ENCODE results near the gene SLC39A6. TPM values are rescaled to one million over a fixed set of nuclear protein-coding genes. Genes with fewer than 3 reads are reported as not detected.
"Not testable (repeated sequence)": the region's sequence is repeated elsewhere in the genome, so short reads cannot be mapped to it uniquely, and the experiment has no call there.

The SLC39A6 gene
- 10 to 100 TPM; 23.8 to 40.9 (median 33.8) TPM for polyA plus RNA-seq

DNA sequence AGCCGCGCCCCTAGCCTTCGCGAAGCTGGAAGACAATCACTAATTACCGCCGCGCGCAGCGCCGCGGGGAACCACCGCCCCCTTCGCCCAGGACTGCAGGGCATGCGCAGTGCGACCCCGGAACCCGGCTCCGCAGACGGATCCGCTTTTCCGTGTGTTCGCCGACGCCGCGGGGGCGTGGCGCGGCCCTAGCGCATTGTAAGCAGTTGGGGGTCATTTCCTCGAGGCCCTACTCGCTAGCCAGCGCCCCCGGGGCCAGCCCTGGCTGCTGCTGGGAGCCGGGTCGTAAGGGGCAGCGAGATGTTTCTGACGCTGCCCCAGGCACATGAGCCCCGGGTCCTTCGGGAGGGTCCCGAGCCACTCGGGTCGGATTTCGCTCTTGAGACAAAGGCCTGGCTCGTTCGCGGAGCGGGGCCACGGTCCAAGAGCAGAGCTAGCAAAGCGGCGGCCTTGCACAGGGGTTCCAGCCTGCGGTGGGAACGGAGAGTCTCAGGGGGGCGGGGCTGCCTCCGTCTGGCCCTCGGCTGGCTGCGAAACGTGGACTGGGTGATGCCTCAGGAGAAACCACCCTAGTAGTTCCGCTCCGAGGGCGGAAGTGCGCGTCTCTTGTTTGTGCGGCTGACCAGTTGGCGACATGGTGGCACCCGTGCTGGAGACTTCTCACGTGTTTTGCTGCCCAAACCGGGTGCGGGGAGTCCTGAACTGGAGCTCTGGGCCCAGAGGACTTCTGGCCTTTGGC is at the start of gene SLC39A6, which contains the start of gene ELP2:
Gene SLC39A6 (minus strand): TSS at position 41 of the 739 bp plus-strand sequence. CDS start 2,333 bp downstream, outside the sequence.
Gene ELP2 (plus strand): TSS at position 600 of the 739 bp plus-strand sequence. CDS start 35 bp downstream, at position 635.
- Mint-ChIP-seq H3K4me1 (peaks cover 47 to 65% of the 10 kb centered on the region in 2 donors), H3K9me3 (no peaks in the 10 kb centered on the region), H3K27ac (peak within 1 kb of the TSS; percentile 93 to 97 (median 96)), H3K27me3 (ENCODE audit: low read depth in 3 of 3) (peaks cover 5 to 17% (median 13%) of the 10 kb centered on the region in 3 donors), H3K36me3 (peaks cover 0 to 8% (median 0%) of the 10 kb centered on the region in 3 donors), H3K4me3 (peak within 1 kb of the TSS; percentile 87 to 97 (median 97))
- DNase-seq = peak; percentile 96 to 97 (median 97)

DNA sequence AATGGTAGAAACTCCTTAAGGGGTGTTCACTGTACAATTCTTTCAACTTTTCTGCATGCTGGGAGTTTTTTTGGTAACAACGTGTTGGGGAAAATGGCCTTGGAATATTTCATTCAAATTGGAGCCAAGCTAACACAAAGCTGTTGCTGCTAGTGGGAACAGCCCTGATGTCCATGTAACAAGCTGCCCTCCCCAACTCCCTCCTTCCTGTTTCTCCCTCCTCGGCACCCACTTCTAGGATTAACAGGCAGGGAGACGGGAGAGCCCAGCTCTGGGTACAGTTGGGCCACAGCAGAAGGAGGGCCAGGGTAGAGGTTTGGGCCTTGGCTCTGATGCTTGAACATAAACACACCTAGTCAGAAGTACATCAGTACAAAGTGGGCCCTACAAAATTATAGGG is 48.8 kb upstream of the SLC39A6 start:
- H3K27ac Mint-ChIP-seq = peak overlapping the region in 1 of 6 donors; percentile 18
- peaks cover 0 to 13% of the 10 kb centered on the region in 2 donors for H3K4me1 Mint-ChIP-seq
- H3K4me3 Mint-ChIP-seq = no peak overlapping the region
- H3K27me3 Mint-ChIP-seq (ENCODE audit: low read depth in 3 of 3) = peaks cover 0 to 2% (median 0%) of the 10 kb centered on the region in 3 donors
- H3K9me3 Mint-ChIP-seq = peaks cover 0 to 1% (median 0%) of the 10 kb centered on the region in 6 donors
- no peak for DNase-seq
- H3K36me3 Mint-ChIP-seq = peaks cover 16 to 46% (median 23%) of the 10 kb centered on the region in 3 donors

- H3K4me3 Mint-ChIP-seq = no peak overlapping the region
- H3K27ac Mint-ChIP-seq = no peak overlapping the region
- peaks cover 20 to 49% (median 27%) of the 10 kb centered on the region in 3 donors for H3K36me3 Mint-ChIP-seq
- H3K27me3 Mint-ChIP-seq (ENCODE audit: low read depth in 3 of 3) = no peaks in the 10 kb centered on the region
- peaks cover 0 to 13% of the 10 kb centered on the region in 2 donors for H3K4me1 Mint-ChIP-seq
- no peak for DNase-seq
- H3K9me3 Mint-ChIP-seq = peaks cover 0 to 1% (median 0%) of the 10 kb centered on the region in 6 donors
Observed at GRCh38 chr18:36176711-36177110, 47.6 kb upstream of the SLC39A6 start.

GRCh38 chr18:36176177-36176584 is 47.0 kb upstream of the SLC39A6 start:
- H3K9me3 Mint-ChIP-seq = peaks cover 0 to 1% (median 0%) of the 10 kb centered on the region in 6 donors
- H3K36me3 Mint-ChIP-seq = peaks cover 20 to 51% (median 27%) of the 10 kb centered on the region in 3 donors
- no peak for DNase-seq
- H3K27me3 Mint-ChIP-seq (ENCODE audit: low read depth in 3 of 3) = no peaks in the 10 kb centered on the region
- peak overlapping the region in 1 of 6 donors; percentile 3 for H3K27ac Mint-ChIP-seq
- H3K4me3 Mint-ChIP-seq = no peak overlapping the region
- H3K4me1 Mint-ChIP-seq = peaks cover 0 to 13% of the 10 kb centered on the region in 2 donors

DNA sequence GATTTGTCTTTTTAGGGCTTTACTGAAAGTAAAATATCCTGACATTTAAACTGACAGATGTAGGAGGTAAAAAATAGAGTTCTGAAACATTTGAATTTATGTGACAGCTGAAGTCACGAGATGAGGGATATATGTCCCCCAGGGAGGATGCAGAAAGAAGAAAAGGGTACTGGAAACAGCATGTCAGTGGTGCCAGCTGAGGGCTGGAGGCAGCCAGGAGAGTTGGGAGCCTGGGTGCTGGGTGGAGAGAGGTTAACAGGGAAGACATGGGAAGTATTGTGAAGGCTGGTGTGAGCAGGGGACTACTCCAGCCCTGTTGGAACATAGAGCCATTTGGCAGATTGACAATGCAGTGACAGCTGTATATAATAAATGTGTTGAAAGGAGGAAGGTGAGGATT is 46.3 kb upstream of the SLC39A6 start:
- Mint-ChIP-seq H3K36me3 (peaks cover 24 to 58% (median 27%) of the 10 kb centered on the region in 3 donors), H3K27ac (peak overlapping the region in 2 of 6 donors; percentile 7 to 32), H3K27me3 (ENCODE audit: low read depth in 3 of 3) (no peaks in the 10 kb centered on the region), H3K4me3 (no peak overlapping the region), H3K9me3 (peaks cover 0 to 1% (median 0%) of the 10 kb centered on the region in 6 donors), H3K4me1 (peaks cover 0 to 13% of the 10 kb centered on the region in 2 donors)
- DNase-seq = no peak

GRCh38 chr18:36169938-36170337 is 40.8 kb upstream of the SLC39A6 start:
- Mint-ChIP-seq H3K4me1 (no peaks in the 10 kb centered on the region), H3K27ac (no peak overlapping the region), H3K27me3 (ENCODE audit: low read depth in 3 of 3) (peaks cover 0 to 3% (median 3%) of the 10 kb centered on the region in 3 donors), H3K4me3 (no peak overlapping the region), H3K9me3 (no peaks in the 10 kb centered on the region), H3K36me3 (peaks cover 25 to 53% (median 30%) of the 10 kb centered on the region in 3 donors)
- DNase-seq = no peak

- not testable (repeated sequence) for H3K27me3 Mint-ChIP-seq (ENCODE audit: low read depth in 3 of 3); H3K9me3 Mint-ChIP-seq; H3K4me3 Mint-ChIP-seq; DNase-seq; H3K27ac Mint-ChIP-seq; H3K4me1 Mint-ChIP-seq
- peaks cover 27 to 56% (median 28%) of the 10 kb centered on the region in 3 donors for H3K36me3 Mint-ChIP-seq
Observed at GRCh38 chr18:36168296-36168695, 39.2 kb upstream of the SLC39A6 start.

- H3K4me1 Mint-ChIP-seq = no peaks in the 10 kb centered on the region
- H3K36me3 Mint-ChIP-seq = peaks cover 27 to 59% (median 28%) of the 10 kb centered on the region in 3 donors
- no peaks in the 10 kb centered on the region for H3K9me3 Mint-ChIP-seq
- peaks cover 0 to 3% (median 3%) of the 10 kb centered on the region in 3 donors for H3K27me3 Mint-ChIP-seq (ENCODE audit: low read depth in 3 of 3)
- no peak for DNase-seq
- H3K4me3 Mint-ChIP-seq = no peak overlapping the region
- no peak overlapping the region for H3K27ac Mint-ChIP-seq
Observed at GRCh38 chr18:36167692-36168218, 38.6 kb upstream of the SLC39A6 start.

- no peak for DNase-seq
- no peak overlapping the region for H3K4me3 Mint-ChIP-seq
- H3K4me1 Mint-ChIP-seq = peaks cover 5 to 6% of the 10 kb centered on the region in 2 donors
- peaks cover 0 to 3% (median 2%) of the 10 kb centered on the region in 3 donors for H3K27me3 Mint-ChIP-seq (ENCODE audit: low read depth in 3 of 3)
- no peak overlapping the region for H3K27ac Mint-ChIP-seq
- no peaks in the 10 kb centered on the region for H3K9me3 Mint-ChIP-seq
- peaks cover 31 to 54% (median 37%) of the 10 kb centered on the region in 3 donors for H3K36me3 Mint-ChIP-seq
Observed at GRCh38 chr18:36162981-36163380, 33.8 kb upstream of the SLC39A6 start.

DNA sequence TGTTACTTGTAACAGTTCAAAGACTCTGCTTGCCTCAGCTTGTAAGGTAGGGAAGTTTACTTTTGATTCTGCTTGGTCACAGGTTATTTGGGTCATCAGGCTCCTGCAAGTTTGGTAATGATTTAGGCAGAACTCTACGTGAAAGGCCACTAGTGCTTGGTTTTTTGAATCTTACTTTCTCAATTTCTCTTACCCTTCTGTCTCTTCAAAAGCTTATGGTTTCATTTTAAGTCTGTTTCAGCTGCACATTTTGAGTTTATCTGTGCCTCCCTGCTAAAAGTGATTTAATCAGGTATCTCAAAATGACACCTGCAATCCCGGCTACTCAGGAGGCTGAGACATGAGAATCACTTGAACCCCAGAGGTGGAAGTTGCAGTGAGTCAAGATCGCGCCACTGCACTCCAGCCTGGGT is 31.8 kb upstream of the SLC39A6 start:
- Mint-ChIP-seq H3K27me3 (ENCODE audit: low read depth in 3 of 3) (peaks cover 0 to 3% (median 2%) of the 10 kb centered on the region in 3 donors), H3K4me1 (peaks cover 6 to 12% of the 10 kb centered on the region in 2 donors), H3K4me3 (no peak overlapping the region), H3K36me3 (peaks cover 24 to 54% (median 35%) of the 10 kb centered on the region in 3 donors), H3K9me3 (no peaks in the 10 kb centered on the region), H3K27ac (no peak overlapping the region)
- DNase-seq = no peak

- H3K4me1 Mint-ChIP-seq = peaks cover 6 to 12% of the 10 kb centered on the region in 2 donors
- no peak overlapping the region for H3K4me3 Mint-ChIP-seq
- peaks cover 29 to 47% (median 46%) of the 10 kb centered on the region in 3 donors for H3K36me3 Mint-ChIP-seq
- H3K27ac Mint-ChIP-seq = peak overlapping the region in 5 of 6 donors; percentile 15 to 68 (median 65)
- no peak for DNase-seq
- H3K9me3 Mint-ChIP-seq = no peaks in the 10 kb centered on the region
- H3K27me3 Mint-ChIP-seq (ENCODE audit: low read depth in 3 of 3) = peaks cover 0 to 2% (median 0%) of the 10 kb centered on the region in 3 donors
Observed at GRCh38 chr18:36158266-36158867, 29.2 kb upstream of the SLC39A6 start.

GRCh38 chr18:36157441-36157840 is 28.3 kb upstream of the SLC39A6 start:
- peaks cover 0 to 2% (median 0%) of the 10 kb centered on the region in 3 donors for H3K27me3 Mint-ChIP-seq (ENCODE audit: low read depth in 3 of 3)
- no peaks in the 10 kb centered on the region for H3K9me3 Mint-ChIP-seq
- H3K27ac Mint-ChIP-seq = peak overlapping the region in 1 of 6 donors; percentile 7
- no peak for DNase-seq
- H3K36me3 Mint-ChIP-seq = peaks cover 31 to 54% (median 48%) of the 10 kb centered on the region in 3 donors
- peaks cover 6 to 12% of the 10 kb centered on the region in 2 donors for H3K4me1 Mint-ChIP-seq
- H3K4me3 Mint-ChIP-seq = no peak overlapping the region

GRCh38 chr18:36155851-36156757 is 27.0 kb upstream of the SLC39A6 start:
- DNase-seq = no peak
- H3K4me3 Mint-ChIP-seq = no peak overlapping the region
- no peak overlapping the region for H3K27ac Mint-ChIP-seq
- H3K4me1 Mint-ChIP-seq = peaks cover 5 to 12% of the 10 kb centered on the region in 2 donors
- H3K36me3 Mint-ChIP-seq = peaks cover 27 to 50% (median 49%) of the 10 kb centered on the region in 3 donors
- no peaks in the 10 kb centered on the region for H3K9me3 Mint-ChIP-seq
- H3K27me3 Mint-ChIP-seq (ENCODE audit: low read depth in 3 of 3) = peaks cover 0 to 2% (median 0%) of the 10 kb centered on the region in 3 donors

Data from immature natural killer cell (primary cell).